Activated CD8-positive, alpha-beta memory T cell treated with anti-CD3 and anti-CD28 coated beads, Interleukin-2, amount 50 U/mL, for 4 hours (primary cell): Measurements from ENCODE around the gene PLTP.
"Not testable (repeated sequence)": the region's sequence is repeated elsewhere in the genome, so short reads cannot be mapped to it uniquely, and the experiment has no call there.

ENCODE experiments used
- DNase-seq: peaks from one replicate; pipeline ENCODE4 v3.0.0-alpha.2; 2020

The PLTP gene

DNA sequence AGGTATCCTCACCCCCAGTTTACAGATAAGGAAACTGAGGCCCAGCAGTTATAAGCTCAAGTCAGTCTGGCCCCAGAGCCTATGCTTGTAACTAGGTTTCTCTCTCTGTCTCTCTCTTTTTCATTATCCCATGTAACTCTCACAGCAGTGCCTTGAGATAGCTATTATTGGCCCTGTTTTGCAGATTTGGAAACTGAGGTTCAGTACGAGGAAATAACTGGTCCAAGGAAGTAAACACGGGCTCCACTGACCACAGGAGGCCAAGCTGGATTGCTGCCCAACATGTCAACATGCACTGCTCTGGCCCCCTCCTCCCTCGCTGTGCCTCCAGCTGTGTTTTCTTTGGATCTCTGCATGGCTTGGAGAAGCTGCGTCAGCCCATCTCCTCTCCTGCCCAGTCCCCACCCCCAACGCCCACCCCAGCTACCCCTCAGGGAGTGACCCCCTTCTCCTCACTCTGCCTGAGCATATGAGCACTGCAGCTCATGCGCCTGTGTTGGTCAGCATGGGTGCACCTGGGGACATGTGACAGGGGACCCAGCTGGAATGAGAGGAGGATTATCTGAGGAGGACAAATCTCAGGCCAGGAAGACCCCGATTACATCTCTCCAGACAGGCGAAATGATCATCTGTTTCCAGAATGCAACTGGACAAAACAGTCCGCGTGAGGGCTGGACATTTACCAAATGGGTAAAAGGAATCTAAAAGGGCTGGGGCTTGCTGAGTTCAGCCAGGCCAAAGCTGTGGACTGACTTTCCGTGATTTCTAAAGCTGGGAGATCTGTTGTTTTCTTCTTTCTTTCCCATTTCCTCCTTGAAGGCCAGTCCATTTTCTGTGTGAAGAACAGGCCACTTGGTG lies 7.8 kb upstream of the PLTP start:
- DNase-seq, result no peak

DNA sequence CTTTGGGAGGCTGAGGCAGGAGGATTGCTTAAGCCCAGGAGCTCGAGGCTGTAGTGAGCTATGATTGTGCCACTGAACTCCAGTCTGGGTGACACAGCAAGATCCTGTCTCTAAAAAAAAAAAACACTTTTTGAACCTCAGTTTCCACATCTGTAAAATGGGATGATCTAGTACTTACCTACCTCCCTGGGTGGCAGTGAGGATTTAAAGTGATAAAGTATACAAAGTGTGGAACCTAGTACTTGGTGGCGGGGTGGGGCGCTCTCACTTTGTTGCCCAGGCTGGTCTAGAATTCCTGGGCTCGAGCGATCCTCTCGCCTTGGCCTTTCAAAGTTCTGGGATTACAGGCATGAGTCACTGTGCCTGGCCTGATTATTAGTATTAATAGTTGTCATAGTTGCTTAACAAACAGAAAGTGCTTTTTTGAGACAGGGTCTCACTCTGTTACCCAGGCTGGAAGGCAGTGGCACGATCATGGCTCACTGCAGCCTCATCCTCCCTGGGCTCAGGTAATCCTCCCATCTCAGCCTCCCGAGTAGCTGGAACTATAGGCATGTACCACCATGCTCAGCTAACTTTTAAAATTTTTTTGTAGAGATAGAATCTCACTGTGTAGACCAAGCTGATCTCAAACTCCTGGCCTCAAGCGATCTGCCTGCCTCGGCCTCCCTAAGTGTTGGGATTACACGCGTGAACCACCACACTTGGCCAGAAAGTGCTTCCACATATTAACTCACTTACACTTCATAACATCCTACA lies 7.0 kb upstream of the PLTP start:
- DNase-seq, result no peak

DNA sequence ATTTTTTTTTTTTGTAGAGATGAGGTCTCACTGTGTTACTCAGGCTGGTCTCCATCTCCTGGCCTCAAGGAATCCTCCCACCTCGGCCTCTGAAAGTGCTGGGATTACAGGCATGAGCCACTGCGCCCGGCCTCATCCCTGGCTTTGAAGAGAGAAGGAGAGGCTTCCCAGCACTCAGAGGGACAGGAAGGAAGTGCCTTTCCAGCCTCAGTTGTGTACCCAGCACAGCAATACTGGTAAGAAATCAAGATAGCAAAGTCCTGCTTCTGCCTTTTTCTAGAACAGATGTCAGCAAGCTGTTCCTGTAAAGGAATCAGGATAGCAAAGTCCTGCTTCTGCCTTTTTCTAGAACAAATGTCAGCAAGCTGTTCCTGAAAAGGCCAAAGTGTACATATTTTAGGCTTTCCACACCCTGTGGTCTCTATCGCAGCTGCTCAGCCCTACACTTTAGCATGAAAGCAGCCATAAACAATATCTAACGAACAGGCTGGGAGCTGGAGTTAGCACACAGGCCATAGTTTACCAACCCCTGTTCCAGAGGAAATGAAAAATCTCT lies 6.3 kb upstream of the PLTP start:
- no peak for DNase-seq

DNA sequence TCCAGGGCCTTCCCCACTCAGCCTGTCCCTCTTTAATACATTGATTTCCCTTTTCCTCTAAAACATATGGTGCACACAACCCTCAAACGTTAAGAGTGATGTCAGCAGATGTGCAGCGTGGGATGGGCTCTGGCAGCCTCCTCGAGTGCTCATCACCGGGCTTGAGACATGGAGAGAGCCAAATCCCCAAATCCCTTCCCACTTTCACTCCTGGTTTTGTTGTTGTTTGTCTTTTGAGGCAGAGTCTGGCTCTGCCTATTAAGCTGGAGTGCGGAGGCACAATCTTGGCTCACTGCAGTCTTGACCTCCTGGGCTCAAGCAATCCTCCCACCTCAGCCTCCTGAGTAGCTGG lies 5.8 kb upstream of the PLTP start:
- no peak for DNase-seq

DNA sequence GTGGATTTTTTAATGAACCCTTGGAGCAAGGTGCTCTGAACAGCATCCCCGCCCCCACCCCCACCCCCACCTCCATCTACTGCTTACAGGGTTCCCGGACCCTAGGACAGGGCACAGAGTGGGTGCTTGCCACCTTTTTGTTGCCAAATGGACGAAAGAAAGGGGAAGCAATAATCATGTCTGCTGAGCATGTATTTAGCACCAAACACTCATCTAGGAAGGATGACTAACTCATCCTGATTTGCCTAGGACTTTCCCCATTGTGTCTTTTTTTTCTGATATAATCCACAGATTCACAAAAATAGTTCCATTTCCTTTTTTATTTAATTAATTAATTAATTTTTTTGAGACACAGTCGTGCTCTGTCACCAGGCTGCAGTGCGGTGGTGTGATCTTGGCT lies 1.2 kb upstream of the PLTP start:
- no peak for DNase-seq

DNA sequence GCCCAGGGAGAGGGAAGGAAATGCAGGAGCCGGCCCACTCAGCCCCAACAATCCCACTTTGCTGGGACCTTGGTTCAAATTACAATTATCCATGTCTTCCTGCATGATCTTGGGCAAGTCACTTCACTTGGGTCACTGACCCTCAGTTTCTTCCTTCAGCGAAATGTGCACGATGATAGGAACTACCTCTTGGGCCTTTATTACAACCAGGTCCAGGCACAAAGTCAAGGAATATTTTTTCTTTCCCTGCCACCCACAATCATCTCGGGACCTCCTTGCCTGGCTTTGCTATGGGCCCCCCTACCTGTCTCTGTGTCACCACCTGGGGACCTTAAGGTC lies 358 bp upstream of the PLTP start:
- no peak for DNase-seq

DNA sequence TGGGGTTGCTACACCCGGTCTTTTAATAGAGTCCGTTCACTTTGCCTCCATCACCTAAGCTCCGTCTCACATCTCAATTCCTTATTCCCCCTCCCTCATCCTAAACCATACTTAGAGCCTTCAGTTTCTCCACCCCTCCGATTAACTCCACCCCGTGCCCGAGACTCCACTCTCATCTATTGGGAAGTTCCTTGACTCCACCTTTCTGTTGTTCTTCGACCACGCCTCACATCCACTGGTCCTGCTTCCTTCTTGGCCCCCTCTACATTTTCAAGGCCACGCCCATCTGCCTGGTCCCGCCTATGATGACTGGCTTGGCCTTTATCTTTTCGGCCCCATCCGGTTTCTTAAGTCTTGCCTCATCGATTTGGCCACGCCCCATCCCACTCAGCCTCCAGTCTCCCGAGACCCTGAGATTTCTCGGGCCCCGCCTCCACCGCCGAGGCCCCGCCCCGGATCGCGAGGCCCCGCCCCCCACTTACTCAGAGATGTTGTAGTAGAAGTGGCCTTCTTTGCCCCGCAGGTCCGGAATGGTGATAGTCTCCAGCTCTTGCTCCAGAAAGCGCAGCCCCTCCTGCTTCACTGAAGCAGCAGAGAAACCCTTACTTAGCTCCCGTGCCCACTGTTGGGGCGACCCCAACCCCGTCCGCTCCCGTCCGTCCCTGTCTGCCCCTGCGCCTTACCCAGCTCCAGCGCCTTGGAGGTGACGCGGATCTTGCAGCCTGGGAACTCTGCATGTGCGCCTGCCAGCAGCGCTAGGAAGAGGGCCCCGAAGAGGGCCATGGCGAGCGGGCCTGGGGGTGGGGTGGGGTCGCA lies 1.1 kb downstream of the PLTP start:
- DNase-seq, result peak; percentile 92

DNA sequence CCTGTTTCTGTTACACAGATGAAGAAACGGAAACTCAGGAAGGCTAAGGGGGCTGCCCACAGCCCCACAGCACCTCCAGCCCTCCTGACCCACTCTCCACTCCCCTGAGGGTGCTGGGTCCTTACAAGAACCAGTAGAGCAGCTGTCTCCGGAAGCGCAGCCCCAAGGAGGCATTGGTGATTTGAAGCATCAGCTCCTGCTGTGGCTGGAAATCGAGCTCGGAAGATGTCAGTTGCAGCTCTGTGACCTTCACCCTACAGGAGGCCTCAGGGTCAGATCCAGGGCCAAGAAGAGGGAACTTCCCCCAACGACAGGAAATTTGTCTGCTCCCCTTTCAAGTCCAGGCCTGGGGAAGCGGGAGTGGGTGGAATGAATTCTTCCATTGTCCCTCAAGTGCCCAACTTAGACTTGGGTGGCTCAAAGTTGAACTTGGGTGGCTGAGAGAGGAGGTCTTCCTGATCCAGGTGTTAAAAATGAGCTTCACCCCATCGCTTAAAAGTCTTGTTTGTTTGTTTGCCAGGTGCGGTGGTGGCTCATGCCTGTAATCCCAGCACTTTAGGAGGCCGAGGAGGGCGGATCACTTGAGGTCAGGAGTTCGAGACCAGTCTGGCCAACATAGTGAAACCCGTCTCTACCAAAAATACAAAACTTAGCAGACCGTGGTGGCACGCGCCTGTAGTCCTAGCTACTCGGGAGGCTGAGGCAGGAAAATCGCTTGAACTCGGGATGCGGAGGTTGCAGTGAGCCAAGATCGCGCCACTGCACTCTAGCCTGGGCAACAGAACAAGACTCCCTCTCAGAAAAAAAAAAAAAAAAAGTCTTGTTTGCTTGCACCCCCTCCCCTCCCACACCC lies 1.9 kb downstream of the PLTP start:
- no peak for DNase-seq

DNA sequence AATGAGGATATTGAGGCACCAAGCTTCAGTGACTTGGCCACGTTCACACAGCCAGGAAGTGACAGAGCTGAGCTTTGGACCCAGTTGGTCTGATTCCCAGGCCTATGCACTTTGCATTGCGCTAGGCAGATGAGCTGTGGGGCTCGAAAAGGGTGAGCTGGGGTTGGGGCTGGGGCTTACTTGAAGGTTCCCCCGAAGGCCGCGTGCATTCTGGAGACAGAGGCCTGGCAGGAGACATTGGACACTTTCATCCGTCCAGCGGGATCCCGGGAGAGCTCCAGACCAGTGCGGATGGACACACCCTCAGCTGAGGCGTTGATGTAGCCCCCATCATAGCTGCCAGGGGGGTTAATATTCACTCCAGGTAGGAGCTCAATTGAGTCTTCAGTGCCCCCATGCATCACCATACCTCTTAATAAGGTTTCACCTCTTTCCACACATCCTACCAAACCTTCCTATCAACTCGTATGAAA lies 2.6 kb downstream of the PLTP start:
- no peak for DNase-seq

DNA sequence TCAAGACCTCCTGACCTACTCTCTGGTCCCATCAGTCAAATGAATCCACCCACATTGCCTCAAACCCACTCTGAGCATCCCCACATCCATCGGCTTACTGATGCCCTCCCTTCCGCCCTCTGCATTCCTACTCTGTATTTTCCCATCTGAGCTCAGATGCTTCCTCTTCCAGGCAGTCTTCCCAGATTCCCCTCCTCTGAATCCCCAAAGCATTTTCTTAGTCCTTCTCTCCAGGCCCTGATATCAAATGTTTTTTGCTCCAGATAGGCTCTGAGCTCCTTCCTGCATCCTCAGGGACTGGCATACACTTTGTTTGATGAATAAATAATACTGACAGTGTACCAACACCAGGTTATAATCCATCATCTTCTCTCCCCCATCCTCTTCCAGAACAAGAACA lies 3.9 kb downstream of the PLTP start:
- DNase-seq, result no peak

DNA sequence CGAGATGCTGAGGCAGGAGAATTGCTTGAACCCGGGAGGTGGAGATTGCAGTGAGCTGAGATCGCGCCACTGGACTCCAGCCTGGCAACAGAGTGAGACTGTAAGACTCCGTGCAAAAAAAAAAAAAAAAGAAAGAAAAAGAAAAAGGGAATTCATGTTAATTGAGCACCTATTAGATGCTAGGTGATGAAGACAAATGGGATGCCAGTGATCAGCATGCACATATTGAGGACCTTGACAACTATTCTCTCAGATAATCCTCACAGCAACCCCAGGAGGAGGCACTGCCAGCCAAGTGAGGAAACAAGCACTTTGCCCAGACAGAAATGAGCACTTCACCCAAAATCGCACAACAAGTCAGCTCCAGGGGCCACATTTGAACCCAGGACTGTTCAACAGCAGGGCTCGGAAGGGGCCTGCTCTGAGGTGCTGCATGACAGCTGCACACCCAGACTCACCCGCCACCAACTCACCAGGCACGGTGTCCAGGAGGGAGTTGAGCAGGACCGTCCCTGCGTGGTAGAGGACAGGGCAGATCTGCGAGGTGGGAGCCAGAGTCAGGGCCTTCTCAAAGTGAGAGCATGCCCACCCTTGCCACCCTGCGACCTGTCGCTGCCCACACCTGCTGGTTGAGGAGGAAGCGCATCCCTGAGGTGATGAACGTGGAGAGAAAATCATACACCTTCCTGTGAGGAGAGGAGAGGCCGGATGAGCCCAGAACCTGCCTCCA lies 4.6 kb downstream of the PLTP start:
- DNase-seq, result no peak

DNA sequence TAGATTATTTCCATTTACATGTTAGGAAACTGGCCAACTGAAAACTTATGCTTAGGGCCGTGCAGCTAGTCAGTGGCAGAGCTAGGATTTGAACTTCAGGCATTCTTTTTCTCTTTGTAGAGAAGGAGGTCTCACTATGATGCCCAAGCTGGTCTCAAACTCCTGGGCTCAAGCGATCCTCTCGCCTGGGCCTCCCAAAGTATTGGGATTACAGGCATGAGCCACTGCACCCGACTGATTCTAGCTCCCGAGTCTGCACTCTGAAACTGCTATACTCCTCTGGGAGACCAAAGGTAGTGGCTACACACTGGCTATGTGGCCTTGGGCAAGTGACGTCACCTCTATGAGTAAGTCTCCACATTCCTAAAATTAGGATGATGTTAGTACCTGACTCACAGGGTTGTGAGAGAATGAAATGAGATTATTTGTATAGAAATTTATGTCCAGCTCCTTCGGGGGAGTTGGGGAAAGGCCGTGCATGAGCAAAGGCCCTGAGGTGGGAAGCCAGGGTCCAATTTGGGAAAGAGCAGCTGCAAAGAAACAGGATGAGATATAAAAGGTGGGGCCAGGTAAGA lies 6.4 kb downstream of the PLTP start:
- no peak for DNase-seq

DNA sequence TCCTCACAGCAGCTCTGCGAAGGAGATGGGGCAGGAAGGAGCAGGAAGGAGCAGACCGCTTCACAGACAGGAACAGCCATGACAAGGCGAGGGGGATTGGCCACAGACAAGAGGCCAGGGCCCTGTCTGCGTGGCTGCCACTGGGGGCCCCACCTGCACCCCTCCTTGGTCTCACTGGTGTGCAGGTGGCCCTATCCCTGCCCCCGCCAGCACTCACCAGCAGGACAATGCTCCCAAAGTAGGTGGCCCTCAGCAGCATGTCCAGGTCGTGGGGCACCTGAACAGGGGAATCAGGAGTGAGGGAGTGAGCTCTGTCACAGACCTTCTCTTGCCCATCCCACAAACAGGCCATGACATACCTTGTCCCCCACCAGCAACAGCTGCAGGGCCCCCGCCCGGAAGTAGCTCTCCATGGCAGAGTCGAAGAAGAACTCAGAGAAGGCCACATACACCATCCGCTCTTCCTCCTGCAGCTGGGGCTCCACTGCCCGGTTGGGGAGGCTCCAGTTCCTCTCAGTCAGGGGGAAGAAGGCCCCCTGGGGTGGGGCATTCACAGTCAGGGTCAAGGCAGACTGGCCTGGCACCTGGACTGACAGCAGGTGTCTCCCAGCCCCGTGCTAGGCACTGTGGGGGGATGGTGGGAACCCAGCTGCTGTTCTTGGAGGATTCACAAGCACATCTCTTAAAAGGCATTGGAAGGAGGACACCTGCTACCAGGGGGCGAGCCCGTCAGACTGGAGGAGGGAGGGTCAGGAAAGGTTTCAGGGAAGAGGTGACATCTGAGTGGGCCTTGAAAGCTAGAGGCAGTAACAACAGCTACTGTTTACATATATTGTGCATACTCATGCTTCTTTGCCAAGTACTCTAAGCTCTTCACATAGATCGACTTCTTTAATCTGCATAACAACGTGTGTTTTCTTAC lies 7.1 kb downstream of the PLTP start:
- no peak for DNase-seq

DNA sequence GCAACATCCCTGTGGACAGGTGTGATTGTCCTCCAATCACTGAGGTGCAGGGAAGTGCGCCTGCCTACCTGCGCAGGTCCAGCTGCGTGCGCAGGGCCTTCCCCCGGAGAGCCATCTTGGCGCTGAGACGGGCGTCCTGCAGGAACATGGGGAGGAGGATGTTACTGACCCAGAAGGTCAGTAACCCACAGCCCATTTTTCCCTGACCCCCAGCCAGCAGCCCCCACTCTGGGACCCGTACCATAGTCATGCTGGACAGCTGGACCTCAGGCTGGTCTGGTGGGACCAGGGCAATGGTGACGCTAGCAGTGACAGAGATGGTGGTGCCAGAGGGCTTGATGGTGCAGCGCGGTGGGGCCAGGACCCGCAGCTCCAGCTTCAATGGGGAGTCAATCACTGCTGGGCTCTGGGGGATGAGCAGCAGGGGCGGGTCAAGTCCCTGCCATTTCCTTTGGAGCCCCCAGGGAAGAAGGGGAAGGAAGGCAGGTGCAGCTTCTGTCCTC lies 9.7 kb downstream of the PLTP start:
- DNase-seq, result no peak

DNA sequence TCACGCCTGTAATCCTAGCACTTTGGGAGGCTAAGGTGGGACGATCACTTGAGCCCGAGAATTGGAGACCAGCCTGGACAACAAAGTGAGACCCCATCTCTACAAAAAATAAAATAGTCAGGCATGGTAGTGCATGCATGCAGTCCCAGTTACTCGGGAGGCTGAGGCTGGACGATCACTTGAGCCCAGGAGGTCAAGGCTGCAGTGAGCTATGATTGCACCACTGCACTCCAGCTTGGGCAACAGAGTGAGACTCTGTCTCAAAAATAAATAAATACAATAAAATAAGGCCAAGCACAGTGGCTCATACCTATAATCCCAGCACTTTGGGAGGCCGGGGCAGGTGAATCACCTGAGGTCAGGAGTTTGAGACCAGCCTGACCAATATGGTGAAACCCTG lies 10.6 kb downstream of the PLTP start:
- DNase-seq, result not testable (repeated sequence)

DNA sequence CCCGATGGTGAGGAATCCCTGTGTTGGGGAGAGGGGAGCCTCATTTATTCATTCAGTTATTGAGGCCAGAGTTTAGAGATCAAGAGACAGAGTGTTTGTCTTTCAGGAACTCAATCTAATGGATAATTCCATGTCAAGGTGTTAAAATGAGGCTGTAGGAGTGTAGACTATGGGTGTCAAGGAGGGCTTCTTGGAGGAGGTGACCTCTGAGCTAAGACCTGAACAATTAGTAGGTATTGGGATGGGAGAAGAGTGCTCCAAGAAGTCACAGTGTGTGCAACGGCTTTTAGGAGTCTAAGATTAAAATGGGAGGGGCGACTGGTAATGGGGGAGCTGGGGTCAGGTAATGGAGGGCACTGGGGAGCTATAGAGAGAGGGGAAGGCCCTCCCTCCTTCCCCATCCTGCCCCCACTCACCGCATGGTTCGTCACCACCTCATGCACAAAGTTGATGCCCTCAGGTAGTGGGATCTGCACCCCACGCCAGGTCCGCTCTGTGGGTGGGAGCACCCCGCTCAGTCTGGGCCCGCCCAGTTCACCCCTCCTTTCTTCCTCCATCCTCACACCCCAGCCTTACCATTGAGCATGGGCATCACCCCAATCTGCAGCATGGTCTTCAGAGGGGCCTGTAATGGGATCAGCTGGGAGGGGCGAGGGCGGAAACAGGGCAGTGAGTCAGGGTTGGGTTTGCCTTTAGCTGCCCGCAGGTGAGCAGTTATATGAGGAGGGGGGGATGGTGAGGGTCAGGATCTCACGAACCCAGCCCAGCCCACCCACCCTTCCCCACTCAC lies 12.7 kb downstream of the PLTP start:
- no peak for DNase-seq

DNA sequence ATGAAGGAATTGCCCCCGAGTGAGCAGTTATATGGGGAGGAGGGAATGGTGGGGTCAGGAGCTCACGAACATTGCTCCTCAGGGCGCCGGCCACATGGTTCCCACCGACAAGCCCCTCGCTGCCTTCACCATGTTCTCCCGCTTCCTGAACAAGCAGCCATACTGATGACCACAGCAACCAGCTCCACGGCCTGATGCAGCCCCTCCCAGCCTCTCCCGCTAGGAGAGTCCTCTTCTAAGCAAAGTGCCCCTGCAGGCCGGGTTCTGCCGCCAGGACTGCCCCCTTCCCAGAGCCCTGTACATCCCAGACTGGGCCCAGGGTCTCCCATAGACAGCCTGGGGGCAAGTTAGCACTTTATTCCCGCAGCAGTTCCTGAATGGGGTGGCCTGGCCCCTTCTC lies 13.7 kb downstream of the PLTP start:
- no peak for DNase-seq

DNA sequence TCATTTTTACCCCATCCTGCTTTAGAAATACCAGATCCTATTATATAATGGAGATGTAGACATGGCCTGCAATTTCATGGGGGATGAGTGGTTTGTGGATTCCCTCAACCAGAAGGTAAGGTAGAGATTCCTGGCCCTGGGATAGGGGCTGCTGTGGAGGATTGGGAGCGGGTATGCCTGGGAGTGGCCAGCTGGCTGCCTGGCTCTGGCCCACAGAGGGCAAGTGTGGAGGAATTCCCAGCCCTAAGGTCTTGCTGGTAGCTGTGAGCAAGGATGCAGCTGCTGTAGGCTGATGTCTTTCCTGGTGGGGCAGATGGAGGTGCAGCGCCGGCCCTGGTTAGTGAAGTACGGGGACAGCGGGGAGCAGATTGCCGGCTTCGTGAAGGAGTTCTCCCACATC lies 14.3 kb downstream of the PLTP start:
- DNase-seq, result no peak

DNA sequence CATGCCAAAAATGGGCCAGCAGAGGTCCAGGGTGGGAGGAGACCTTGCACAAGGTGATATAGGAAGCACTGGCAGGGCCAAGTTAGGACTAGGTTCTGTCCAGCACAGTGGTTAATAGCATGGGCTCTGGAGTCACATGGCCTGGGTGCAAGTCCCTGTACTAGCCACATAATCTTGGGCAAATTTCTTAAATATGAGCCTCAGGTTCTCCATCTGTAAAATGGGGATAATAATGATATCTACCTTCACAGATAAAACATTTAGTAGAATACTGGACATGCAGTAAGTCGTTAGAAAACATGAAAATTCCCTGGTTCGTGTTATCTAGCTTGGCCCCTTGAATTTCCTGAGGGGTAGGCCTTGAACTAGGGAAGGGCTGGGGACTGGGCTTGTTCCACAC lies 14.7 kb downstream of the PLTP start:
- DNase-seq, result no peak
